Kidney (tissue), 14 donors: ENCODE results near the gene DNAL4. TPM values are rescaled to one million over a fixed set of nuclear protein-coding genes. Genes with fewer than 3 reads are reported as not detected.

Experiments
- DNase-seq, 5 donors: peaks; one replicate each; pipeline ENCODE4 v3.0.0-alpha.2; 2013 to 2020
- FAIRE-seq: peaks from 2 replicates; lab custom pipeline; 2012; peaks lifted over from hg19 to GRCh38; lab: Jason Lieb, UNC
- H3K27ac ChIP-seq, 2 donors: one replicate each; pipeline ENCODE4 v1.7.0; 2013; ENCODE audit warnings: low read depth in 2 of 2, low read length in 2 of 2, inconsistent platforms in 1 of 2
- H3K27me3 ChIP-seq: one replicate; pipeline ENCODE4 v1.7.1; 2013; ENCODE audit warnings: low read length, inconsistent platforms; ENCODE audit not compliant: control insufficient read depth, insufficient read depth
- H3K36me3 ChIP-seq, 3 donors: one replicate each; pipeline versions ENCODE4 v1.7.0 to v1.7.1; 2013; ENCODE audit warnings: low read length in 3 of 3, control low read depth in 1 of 3, inconsistent platforms in 1 of 3; ENCODE audit not compliant: insufficient read depth in 3 of 3, control insufficient read depth in 2 of 3
- H3K4me1 ChIP-seq, 3 donors: one replicate each; pipeline versions ENCODE4 v1.7.0 to v1.7.1; 2013; ENCODE audit warnings: low read length in 3 of 3, inconsistent platforms in 1 of 3, low read depth in 1 of 3; ENCODE audit not compliant: control insufficient read depth in 2 of 3, insufficient read depth in 2 of 3
- H3K4me3 ChIP-seq, 3 donors: one replicate each; pipeline versions ENCODE4 v1.7.0 to v1.8.1; 2013; ENCODE audit warnings: low read length in 3 of 3, control low read depth in 1 of 3, inconsistent platforms in 1 of 3
- H3K9ac ChIP-seq, 3 donors: one replicate each; pipeline versions ENCODE4 v1.7.0 to v1.7.1; 2013; ENCODE audit warnings: low read length in 3 of 3, control low read depth in 1 of 3, inconsistent platforms in 1 of 3
- H3K9me3 ChIP-seq, 3 donors: one replicate each; pipeline versions ENCODE4 v1.7.0 to v1.7.1; 2013; ENCODE audit warnings: low read length in 3 of 3, control low read depth in 1 of 3, inconsistent platforms in 1 of 3; ENCODE audit not compliant: control insufficient read depth in 2 of 3, insufficient read depth in 1 of 3
- intact Hi-C: fragments of 100-400 bp; cut with DNase I; formaldehyde crosslinking; loops from one replicate; pipeline ENCODE4 v1.11.1; 2022
- polyA plus RNA-seq: library from polyadenylated mRNA; stranded (reverse); fragments of 350-450 nt; fragmentation: Illumina TruSeq; extraction: RNeasy Lipid Tissue Mini Kit (QIAGEN cat#74804); gene quantifications from one replicate; pipeline ENCODE4 v1.2.3, GENCODE V29; 2014; ENCODE audit warnings: low read depth, low replicate concordance; ENCODE audit not compliant: insufficient read depth
- total RNA-seq: library from RNA; stranded (reverse); fragmentation: NEBNext Ultra II Directional; extraction: Animal tissue kit (Norgen Biotek cat#: 25700); gene quantifications from one replicate; pipeline ENCODE4 v1.2.1, GENCODE V29; 2021
- TF ChIP-seq, protein P1 (sequence below): IDR thresholded peaks from 3 replicates; pipeline ENCODE4 v1.5.1; 2012; ENCODE audit warnings: mild to moderate bottlenecking, moderate library complexity, borderline replicate concordance; ENCODE audit not compliant: insufficient read depth; ENCODE audit errors: extremely low read depth
- donor health status: control.
- donor health status: control.
- donor health status: control.
- donor health status: control.
- donor health status: control.
- donor health status: DM: yes; HTN: yes; CAD: no.
- donor health status: Normal renal cell carcinoma (clear cell type).

DNAL4 gene
- total and polyA plus RNA-seq, 2 donors from 2014 or later: 26.5 to 39.7 TPM

DNA sequence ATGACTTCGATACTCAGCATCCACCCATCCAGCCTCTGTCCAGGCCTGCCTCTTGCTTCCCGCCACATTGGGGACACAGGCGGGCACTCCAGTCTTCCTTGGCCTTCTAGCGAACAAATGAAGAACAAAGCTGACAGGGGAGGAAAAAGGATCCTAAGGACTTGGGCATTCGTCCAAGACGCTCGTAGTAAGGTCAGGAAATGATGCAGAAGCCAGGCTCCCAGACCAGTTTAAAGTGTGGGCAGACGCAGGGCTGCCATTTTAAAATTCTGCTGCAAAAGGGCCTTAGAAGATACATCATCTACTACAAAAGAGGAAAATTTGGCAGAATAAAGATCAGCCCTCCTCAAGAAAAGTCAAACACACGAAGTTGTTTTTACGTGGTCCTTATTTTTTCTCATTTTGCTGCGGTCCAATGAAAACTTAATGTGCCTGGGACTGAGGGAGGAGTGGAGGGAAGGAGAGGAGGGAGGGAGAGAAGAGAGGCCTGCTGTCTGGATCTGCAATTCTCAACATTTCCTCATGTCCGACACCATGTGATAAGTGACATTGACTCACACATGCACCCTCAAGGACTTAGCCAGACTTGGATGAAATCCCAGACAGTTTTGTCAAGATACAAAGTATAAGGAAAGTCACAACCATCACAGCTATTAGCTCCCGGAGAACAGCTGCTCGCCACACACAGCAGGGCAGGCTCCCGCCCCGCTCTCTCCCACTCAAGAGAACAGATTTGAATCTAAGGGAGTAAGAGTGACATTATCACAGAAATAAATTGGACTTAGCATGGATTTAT, 5.7 kb downstream of the DNAL4 start:
- Histone ChIP-seq H3K36me3 (peaks cover 2 to 8% (median 3%) of the 10 kb centered on the region in 3 donors), H3K4me1 (peaks cover under 1 to 10% (median 8%) of the 10 kb centered on the region in 3 donors), H3K9ac (no peak overlapping the region), H3K9me3 (no peaks in the 10 kb centered on the region), H3K4me3 (no peak overlapping the region), H3K27me3 (no peaks in the 10 kb centered on the region), H3K27ac (peak overlapping the region; percentile 2 to 44)
- peak; percentile 17 for FAIRE-seq
- intact Hi-C loops: no loop called here
- DNase-seq: peak in 4 of 5 donors; percentile 14 to 94 (median 72)
- TF ChIP-seq, protein P1, sequence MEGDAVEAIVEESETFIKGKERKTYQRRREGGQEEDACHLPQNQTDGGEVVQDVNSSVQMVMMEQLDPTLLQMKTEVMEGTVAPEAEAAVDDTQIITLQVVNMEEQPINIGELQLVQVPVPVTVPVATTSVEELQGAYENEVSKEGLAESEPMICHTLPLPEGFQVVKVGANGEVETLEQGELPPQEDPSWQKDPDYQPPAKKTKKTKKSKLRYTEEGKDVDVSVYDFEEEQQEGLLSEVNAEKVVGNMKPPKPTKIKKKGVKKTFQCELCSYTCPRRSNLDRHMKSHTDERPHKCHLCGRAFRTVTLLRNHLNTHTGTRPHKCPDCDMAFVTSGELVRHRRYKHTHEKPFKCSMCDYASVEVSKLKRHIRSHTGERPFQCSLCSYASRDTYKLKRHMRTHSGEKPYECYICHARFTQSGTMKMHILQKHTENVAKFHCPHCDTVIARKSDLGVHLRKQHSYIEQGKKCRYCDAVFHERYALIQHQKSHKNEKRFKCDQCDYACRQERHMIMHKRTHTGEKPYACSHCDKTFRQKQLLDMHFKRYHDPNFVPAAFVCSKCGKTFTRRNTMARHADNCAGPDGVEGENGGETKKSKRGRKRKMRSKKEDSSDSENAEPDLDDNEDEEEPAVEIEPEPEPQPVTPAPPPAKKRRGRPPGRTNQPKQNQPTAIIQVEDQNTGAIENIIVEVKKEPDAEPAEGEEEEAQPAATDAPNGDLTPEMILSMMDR: no peak

DNA sequence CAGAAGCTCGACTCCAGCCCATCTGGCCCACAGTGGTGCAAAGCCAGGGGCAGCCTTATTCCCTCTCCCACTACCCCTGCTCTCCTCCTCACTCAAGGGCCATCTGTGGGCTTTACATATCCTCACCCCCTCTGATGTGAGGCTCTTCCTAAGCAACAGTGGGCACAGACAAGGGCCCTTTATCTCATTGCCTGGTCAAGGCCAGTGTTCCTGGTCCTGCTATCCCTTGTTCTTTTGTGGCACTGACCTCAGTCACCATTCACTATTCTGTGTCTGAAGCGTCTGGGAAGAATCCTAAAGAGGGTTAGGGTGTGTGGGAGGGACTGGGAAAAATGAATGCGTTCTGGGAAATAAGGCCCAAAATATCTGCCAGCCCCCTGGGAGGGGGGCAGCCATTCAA, 7.3 kb downstream of the DNAL4 start:
- H3K9ac ChIP-seq: no peak overlapping the region
- FAIRE-seq: no peak
- no peaks in the 10 kb centered on the region for H3K9me3 ChIP-seq

DNA sequence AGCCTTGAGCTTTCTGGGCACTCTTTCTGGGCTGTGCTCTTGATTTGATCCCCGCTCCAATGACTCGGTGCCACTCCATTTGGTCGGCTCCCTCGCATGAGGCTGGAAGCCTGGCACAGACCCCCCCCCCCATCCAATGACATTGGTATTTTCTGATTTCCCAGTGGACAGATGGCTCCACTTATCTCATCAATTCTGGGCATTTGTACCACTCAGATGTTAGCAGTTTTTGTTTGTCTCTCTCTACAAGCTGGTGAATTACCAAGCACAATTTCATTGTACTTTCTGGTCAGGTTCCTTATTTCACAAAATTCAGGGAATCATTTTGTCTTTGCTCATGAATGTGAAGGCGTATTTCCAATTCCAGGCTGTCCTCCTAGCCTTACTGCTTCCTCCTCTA, 9.1 kb downstream of the DNAL4 start:
- no peak for FAIRE-seq
- Histone ChIP-seq H3K9me3 (no peaks in the 10 kb centered on the region), H3K36me3 (peaks cover 0 to 2% (median 0%) of the 10 kb centered on the region in 3 donors), H3K9ac (no peak overlapping the region), H3K4me3 (no peak overlapping the region), H3K4me1 (peaks cover 0 to 6% (median 0%) of the 10 kb centered on the region in 3 donors), H3K27me3 (no peaks in the 10 kb centered on the region), H3K27ac (no peak overlapping the region)
- TF ChIP-seq, protein P1: no peak
- intact Hi-C loops: no loop called here
- no peak for DNase-seq

More for the DNA sequence above, 7.3 kb downstream of the DNAL4 start:
- no peak overlapping the region for H3K27ac ChIP-seq
- intact Hi-C loops: no loop called here
- peaks cover 0 to 6% (median 0%) of the 10 kb centered on the region in 3 donors for H3K4me1 ChIP-seq
- TF ChIP-seq, protein P1: no peak
- no peak for DNase-seq
- H3K36me3 ChIP-seq: peaks cover 2 to 8% (median 3%) of the 10 kb centered on the region in 3 donors
- no peaks in the 10 kb centered on the region for H3K27me3 ChIP-seq
- no peak overlapping the region for H3K4me3 ChIP-seq
